Sigmoid colon (tissue), 7 donors: ENCODE data around the gene KCNK6. TPM values are rescaled to one million over a fixed set of nuclear protein-coding genes. Genes with fewer than 3 reads are reported as not detected.

Source experiments
- DNase-seq: peaks from one replicate; pipeline ENCODE4 v3.0.0-alpha.2; 2019
- H3K27ac ChIP-seq, 4 donors: fragments of 200-600 bp; sonication (generic); one replicate each; pipeline ENCODE4 v1.5.1; 2016 to 2019; ENCODE audit warnings: mild to moderate bottlenecking in 1 of 4
- H3K27me3 ChIP-seq, 3 donors: fragments of 200-600 bp; sonication (generic); one replicate each; pipeline ENCODE4 v1.5.1; 2019; ENCODE audit warnings: mild to moderate bottlenecking in 1 of 3
- H3K36me3 ChIP-seq, 4 donors: fragments of 200-600 bp; sonication (generic); one replicate each; pipeline ENCODE4 v1.5.1; 2016 to 2019
- H3K4me1 ChIP-seq, 4 donors: fragments of 200-600 bp; sonication (generic); one replicate each; pipeline ENCODE4 v1.5.1; 2017 to 2019
- H3K4me3 ChIP-seq, 4 donors: fragments of 200-600 bp; sonication (generic); one replicate each; pipeline ENCODE4 v1.5.1; 2017 to 2019; ENCODE audit warnings: mild to moderate bottlenecking in 2 of 4, moderate library complexity in 1 of 4
- H3K9me3 ChIP-seq, 4 donors: fragments of 200-600 bp in 3 of 4; sonication (generic) in 3 of 4; one replicate each; pipeline versions ENCODE4 v1.5.1 to v1.6.1; 2013 to 2019
- CTCF ChIP-seq, 4 experiments: fragments of 450-650 bp in 3 of 4; fragments of 200-600 bp in 1 of 4; IDR thresholded peaks; one replicate each; pipeline ENCODE4 v1.5.1; 2016 to 2019; ENCODE audit warnings: antibody characterized with exemption in 4 of 4, mild to moderate bottlenecking in 3 of 4, moderate library complexity in 2 of 4
- EP300 ChIP-seq, 4 donors: sonication (generic); formaldehyde crosslinking; IDR thresholded peaks; one replicate each; pipeline ENCODE4 v1.6.1; 2017; ENCODE audit warnings: antibody characterized with exemption in 4 of 4
- POLR2A ChIP-seq, 2 donors: fragments of 450-650 bp; IDR thresholded peaks; one replicate each; pipeline ENCODE4 v1.6.1; 2016; ENCODE audit warnings: antibody characterized with exemption in 2 of 2, mild to moderate bottlenecking in 2 of 2, moderate library complexity in 2 of 2
- POLR2AphosphoS5 ChIP-seq, 4 donors: sonication (generic); formaldehyde crosslinking; IDR thresholded peaks; one replicate each; pipeline ENCODE4 v1.6.1; 2017; ENCODE audit warnings: antibody characterized with exemption in 4 of 4
- WGBS, 2 donors: extraction: QIAGEN DNeasy Blood & Tissue Kit; methylation state at CpG; one replicate each; pipeline ENCODE4 v1.1.7; 2013; 5-methylcytosine and 5-hydroxymethylcytosine counted together
- intact Hi-C: fragments of 100-400 bp; cut with DNase I; formaldehyde crosslinking; loops from one replicate; pipeline ENCODE4 v1.15.1; 2023
- polyA plus RNA-seq, 3 donors: library from polyadenylated mRNA; stranded (reverse); fragments of 200-250 nt; gene quantifications; one replicate each; pipeline ENCODE4 v1.2.3, GENCODE V29; 2013
- total RNA-seq, 4 donors: library from RNA; depleted of rRNA; stranded (reverse); fragments of >200 nt; gene quantifications; one replicate each; pipeline ENCODE4 v1.1.0, GENCODE V29; 2016
- donor health status: healthy with polysubstance abuse.
- donor health status: Bipolar disorder and iron deficiency.
- donor health status: healthy.

KCNK6 gene
- total and polyA plus RNA-seq, 7 donors, result 5.4 to 24.6 (median 12.1) TPM

GRCh38 chr19:38324431-38324830 is 4.8 kb downstream of the KCNK6 start:
- Histone ChIP-seq H3K4me1 (peaks cover 0 to 41% (median 33%) of the 10 kb centered on the region in 4 donors), H3K27ac (peak overlapping the region in 3 of 4 donors; percentile 90 to 98 (median 92)), H3K36me3 (peaks cover 17 to 44% (median 24%) of the 10 kb centered on the region in 4 donors), H3K27me3 (no peaks in the 10 kb centered on the region), H3K9me3 (no peaks in the 10 kb centered on the region), H3K4me3 (no peak overlapping the region)
- no peak for DNase-seq
- intact Hi-C loops, result no loop called here
- TF ChIP-seq EP300 (IDR thresholded peaks at IDR 0.05), result no peak
- no peak for TF ChIP-seq CTCF (IDR thresholded peaks at IDR 0.05)
- TF ChIP-seq POLR2AphosphoS5 (IDR thresholded peaks at IDR 0.05), result no peak
- WGBS, 2 donors, result 89 to 95% methylated on average over 4 of the region's 4 CpGs

- peaks cover 0 to 25% (median 20%) of the 10 kb centered on the region in 4 donors for H3K4me1 ChIP-seq
- WGBS, 2 donors, result 95% methylated on average over 22 of the region's 22 CpGs
- no peak for DNase-seq
- no peak overlapping the region for H3K27ac ChIP-seq
- H3K4me3 ChIP-seq, result no peak overlapping the region
- TF ChIP-seq CTCF (IDR thresholded peaks at IDR 0.05), result no peak
- TF ChIP-seq POLR2AphosphoS5 (IDR thresholded peaks at IDR 0.05), result no peak
- no peak for TF ChIP-seq EP300 (IDR thresholded peaks at IDR 0.05)
- TF ChIP-seq POLR2A (IDR thresholded peaks at IDR 0.05), result no peak
- no peaks in the 10 kb centered on the region for H3K9me3 ChIP-seq
- no peaks in the 10 kb centered on the region for H3K27me3 ChIP-seq
- H3K36me3 ChIP-seq, result peaks cover 17 to 44% (median 24%) of the 10 kb centered on the region in 4 donors
- intact Hi-C loops, result no loop called here
These were observed 6.9 kb downstream of the KCNK6 start for GRCh38 chr19:38326591-38326990.

- Histone ChIP-seq H3K4me1 (no peaks in the 10 kb centered on the region), H3K36me3 (peaks cover 17 to 39% (median 24%) of the 10 kb centered on the region in 4 donors), H3K4me3 (no peak overlapping the region), H3K27ac (no peak overlapping the region), H3K9me3 (no peaks in the 10 kb centered on the region), H3K27me3 (no peaks in the 10 kb centered on the region)
- WGBS, 2 donors, result 95 to 96% methylated on average over 7 of the region's 7 CpGs
- intact Hi-C loops, result loop anchor here (10.0 kb wide), 1 partner anchor 795 kb away; the partner anchor contains the start of gene PAK4
- no peak for DNase-seq
- TF ChIP-seq EP300 (IDR thresholded peaks at IDR 0.05), result no peak
- TF ChIP-seq POLR2A (IDR thresholded peaks at IDR 0.05), result no peak
- TF ChIP-seq CTCF (IDR thresholded peaks at IDR 0.05), result no peak
- no peak for TF ChIP-seq POLR2AphosphoS5 (IDR thresholded peaks at IDR 0.05)
These were observed 10.0 kb downstream of the KCNK6 start for GRCh38 chr19:38329651-38330050.

GRCh38 chr19:38331728-38332127 is 12.1 kb downstream of the KCNK6 start:
- Histone ChIP-seq H3K36me3 (peaks cover 11 to 18% (median 15%) of the 10 kb centered on the region in 4 donors), H3K27ac (no peak overlapping the region), H3K4me3 (no peak overlapping the region), H3K9me3 (no peaks in the 10 kb centered on the region), H3K27me3 (no peaks in the 10 kb centered on the region), H3K4me1 (peaks cover 0 to 6% (median 5%) of the 10 kb centered on the region in 4 donors)
- 84 to 87% methylated on average over 1 of the region's 1 CpG for WGBS, 2 donors
- TF ChIP-seq POLR2A (IDR thresholded peaks at IDR 0.05), result no peak
- no peak for TF ChIP-seq POLR2AphosphoS5 (IDR thresholded peaks at IDR 0.05)
- no peak for TF ChIP-seq CTCF (IDR thresholded peaks at IDR 0.05)
- DNase-seq, result no peak
- intact Hi-C loops, result loop anchor here (10.0 kb wide), 1 partner anchor 793 kb away; the partner anchor contains the start of gene PAK4

- no peaks in the 10 kb centered on the region for H3K9me3 ChIP-seq
- intact Hi-C loops, result loop anchor here (10.0 kb wide), 1 partner anchor 792 kb away; the partner anchor contains the start of gene PAK4
- no peaks in the 10 kb centered on the region for H3K27me3 ChIP-seq
- H3K36me3 ChIP-seq, result peaks cover 0 to 3% (median 1%) of the 10 kb centered on the region in 4 donors
- H3K27ac ChIP-seq, result no peak overlapping the region
- H3K4me3 ChIP-seq, result no peak overlapping the region
- DNase-seq, result no peak
- H3K4me1 ChIP-seq, result peaks cover 0 to 17% (median 11%) of the 10 kb centered on the region in 4 donors
- TF ChIP-seq EP300 (IDR thresholded peaks at IDR 0.05) (no peak), POLR2AphosphoS5 (IDR thresholded peaks at IDR 0.05) (no peak), CTCF (IDR thresholded peaks at IDR 0.05) (no peak), POLR2A (IDR thresholded peaks at IDR 0.05) (no peak)
- 90 to 93% methylated on average over 9 of the region's 9 CpGs for WGBS, 2 donors
These were observed 13.6 kb downstream of the KCNK6 start for GRCh38 chr19:38333245-38333644.
